ENCODE results near the gene TTLL8. TPM values are rescaled to one million over a fixed set of nuclear protein-coding genes. Genes with fewer than 3 reads are reported as not detected.
"Not testable (repeated sequence)": the region's sequence is repeated elsewhere in the genome, so short reads cannot be mapped to it uniquely, and the experiment has no call there.

Gene TTLL8
- polyA plus RNA-seq, 1 donor = not detected

DNA sequence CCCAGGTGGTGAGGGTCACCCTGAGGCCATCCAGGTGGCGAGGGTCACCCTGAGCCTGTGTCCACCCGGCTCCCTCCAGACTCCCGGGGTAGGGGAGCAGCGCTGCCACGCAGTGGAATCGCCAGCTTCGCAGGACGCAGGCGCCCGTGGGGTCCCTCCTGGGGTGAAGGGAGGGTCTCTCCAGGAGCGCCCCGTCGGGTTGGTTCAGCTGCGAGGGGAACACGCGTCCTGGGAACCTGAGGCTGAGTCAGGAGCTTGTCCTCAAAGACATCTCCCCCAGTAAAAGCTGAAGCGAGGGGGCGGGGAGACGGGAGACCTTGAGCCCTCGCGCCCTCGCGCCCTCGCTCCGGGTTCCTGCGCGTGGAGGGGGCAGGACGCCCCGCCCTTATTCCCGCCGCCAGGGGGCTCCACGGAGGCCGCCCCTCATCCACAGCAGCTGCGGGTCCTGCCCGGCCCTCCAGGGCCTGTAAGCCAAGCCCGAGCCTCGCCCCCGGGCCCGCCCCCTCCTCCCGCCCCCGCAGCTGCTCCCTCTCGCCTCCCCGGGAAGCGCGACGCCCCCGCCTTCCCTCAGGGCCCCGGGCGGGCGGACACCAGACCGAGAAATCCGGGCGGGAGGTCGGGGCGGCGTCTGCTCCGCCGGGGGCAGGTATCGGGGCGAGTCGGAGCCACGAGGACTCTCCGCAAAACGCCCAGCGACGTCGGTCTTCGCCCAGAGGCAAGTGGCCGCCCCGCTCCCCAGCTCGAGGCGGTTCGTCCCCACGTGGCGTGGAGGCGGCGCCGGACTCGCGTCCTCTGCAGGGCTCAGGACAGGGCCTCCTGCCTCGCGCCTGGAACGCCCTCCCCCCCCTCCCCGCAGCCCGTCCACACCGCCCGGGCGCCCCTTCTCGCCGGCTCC is 74.7 kb downstream of the TTLL8 start:
- DNase-seq = no peak

GRCh38 chr22:49981799-49982198 is 76.3 kb downstream of the TTLL8 start:
- not testable (repeated sequence) for DNase-seq

- DNase-seq = no peak
Observed at GRCh38 chr22:49979587-49980264, 78.4 kb downstream of the TTLL8 start.

DNA sequence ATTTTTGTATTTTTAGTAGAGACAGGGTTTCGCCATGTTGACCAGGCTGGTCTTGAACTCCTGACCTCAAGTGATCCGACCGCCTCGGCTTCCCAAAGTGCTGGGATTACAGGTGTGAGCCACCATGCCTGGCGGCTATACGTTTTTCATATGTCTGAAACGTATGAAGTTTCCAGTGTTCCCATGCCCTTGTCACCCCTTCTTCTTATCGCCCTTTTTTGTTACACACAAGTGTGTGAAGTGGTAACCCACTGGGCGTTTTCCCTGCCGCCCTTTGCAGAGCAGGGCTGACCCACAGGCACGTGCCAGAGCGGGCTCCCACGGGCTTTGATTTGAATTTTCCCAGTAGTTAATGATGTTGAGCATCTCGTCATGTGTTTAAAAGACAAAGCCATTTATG is 80.5 kb downstream of the TTLL8 start:
- DNase-seq = no peak

DNA sequence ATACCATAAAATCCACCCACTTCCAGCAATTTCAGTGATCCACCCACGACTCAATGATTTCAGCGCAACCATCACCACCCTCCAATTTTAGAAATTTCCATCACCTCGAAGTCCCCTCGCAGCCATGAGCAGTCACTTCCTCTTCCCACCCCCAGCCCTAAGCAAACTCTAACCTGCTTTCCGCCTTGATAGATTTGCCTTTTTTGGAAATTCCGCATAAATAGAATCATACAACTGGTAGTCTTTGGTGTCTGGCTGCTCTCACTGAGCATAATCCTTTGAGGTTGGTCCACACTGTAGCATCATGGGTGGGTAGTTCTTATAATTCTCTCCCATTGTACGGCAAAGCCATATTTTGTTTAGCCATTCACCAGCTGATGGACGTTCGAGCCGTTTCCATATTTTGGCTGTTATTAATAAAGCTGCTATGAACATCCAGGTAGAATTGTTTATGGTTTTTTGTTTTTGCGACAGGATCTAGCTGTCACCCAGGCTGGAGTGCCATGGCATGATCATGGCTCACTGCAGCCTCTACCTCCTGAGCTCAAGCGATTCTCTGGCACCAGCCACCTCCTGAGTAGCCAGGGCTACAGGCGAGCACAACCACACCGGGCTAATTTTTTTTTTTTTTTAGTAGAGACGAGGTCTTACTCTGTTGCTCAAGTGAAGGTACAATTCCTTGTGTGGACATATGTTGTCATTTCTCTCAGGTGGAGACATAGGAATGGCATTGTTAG is 81.5 kb downstream of the TTLL8 start:
- DNase-seq = no peak

DNA sequence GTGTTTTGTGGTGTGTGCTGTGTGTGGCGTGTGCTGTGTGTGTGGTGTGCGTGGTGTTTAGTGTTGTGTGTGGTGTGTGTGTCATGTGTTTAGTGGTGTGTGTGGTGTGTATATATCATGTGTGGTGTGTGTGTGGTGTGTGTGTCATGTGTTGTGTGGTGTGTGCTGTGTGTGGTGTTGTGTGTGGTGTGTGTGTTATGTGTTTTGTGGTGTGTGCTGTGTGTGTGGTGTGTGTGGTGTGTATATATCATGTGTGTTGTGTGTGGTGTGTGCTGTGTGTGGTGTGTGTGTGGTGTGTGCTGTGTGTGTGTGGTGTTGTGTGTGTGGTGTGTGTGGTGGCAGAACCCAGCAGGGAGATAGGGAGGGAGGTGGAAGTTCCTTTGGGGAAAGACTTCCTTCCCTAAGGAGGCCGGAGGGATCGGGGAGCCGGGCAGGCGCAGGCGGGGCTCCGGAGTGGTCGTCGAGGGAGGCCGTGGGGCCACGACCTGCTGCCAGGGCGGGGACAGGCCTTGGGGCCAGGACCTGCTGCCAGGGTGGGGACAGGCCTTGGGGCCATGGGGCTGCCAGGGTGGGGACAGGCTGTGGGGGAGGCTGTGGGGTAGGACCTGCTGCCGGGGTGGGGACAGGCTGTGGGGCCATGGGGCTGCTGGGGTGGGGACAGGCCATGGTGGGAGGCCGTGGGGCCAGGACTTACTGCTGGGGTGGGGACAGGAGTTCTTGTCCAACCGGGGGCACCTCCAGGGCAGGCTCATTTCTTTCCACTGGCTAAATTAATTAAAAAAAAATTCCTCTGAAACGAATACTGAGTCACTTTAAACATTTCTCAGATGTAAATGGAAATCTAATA is 82.3 kb downstream of the TTLL8 start:
- no peak for DNase-seq

DNA sequence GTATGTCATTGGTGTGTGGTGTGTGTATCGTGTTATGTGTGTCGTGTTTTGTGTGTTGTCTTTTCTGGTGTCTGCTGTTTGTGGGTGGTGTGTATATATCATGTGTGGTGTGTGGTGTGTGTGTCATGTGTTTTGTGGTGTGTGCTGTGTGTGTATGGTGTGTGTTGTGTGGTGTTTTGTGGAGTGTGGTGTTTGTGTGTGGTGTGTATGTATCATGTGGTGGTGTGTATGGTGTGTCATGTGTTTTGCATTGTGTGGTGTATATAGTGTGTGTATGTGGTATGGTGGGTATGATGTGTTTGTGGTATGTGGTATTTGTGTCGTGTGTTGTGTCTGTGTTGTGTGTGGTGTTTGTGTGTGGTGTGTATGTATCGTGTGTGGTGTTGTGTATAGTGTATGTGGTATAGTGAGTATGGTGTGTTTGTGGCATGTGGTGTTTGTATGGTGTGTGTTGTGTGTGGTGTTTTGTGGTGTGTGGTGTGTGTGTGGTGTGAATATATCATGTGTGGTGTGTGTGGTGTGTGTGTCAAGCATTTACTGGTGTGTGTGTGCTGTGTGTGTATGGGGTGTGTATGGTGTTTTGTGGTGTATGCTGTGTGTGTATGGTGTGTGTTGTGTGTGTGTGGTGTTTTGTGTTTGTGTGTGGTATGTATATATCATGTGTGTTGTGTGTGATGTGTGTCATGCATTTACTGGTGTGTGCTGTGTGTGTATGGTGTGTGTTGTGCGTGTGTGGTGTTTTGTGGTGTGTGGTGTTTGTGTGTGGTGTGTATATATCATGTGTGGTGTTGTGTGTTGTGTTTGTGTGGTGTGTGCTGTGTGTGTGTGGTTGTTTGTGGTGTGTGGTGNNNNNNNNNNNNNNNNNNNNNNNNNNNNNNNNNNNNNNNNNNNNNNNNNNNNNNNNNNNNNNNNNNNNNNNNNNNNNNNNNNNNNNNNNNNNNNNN is 84.8 kb downstream of the TTLL8 start:
- no peak for DNase-seq

GRCh38 chr22:49972163-49973017 is 85.7 kb downstream of the TTLL8 start:
- no peak for DNase-seq

DNA sequence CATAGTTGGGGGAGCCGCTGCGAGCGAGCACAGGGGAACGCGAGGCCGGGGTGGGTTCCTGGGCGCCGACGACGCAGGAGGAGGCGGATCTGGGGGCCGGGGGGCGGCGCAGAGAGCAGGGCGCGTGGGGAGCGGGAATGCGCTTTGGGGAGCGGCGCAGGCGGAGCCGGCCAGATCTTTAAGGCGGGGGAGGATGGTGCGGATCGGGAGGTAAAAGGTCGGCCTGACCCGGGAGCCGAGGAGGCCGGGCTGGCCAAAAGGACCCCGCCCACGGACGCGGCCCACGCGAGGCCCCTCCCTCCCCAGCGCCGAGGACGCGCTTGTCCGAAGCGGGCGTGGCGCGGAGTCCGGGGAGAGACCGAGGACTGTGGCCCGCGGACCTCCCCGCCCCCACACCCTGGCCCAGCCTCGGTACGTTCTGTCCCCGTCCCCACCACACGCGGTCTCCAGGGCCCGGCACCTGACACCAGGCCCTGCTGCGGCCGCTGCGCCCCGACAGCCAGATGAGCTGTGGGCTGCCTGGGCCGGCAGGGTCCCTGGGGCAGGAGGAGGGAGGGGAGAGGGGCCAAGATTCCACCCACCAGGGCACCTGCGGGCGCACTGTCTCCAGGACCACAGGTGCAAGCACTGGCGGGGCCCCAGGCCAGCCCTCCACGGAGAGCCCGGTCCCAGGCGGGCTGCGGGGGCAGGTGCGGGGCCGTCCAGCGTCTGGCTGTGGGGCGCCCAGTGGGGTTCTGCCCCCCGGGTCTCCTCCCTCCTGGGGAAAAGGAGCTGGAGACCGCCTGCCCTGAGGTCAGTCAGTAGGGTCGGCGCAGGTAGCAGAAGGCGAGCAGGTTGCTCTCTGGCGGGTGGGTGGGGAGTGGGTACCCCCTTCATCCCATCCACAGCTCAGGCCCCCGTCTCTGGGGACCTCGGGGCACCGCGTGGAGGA is 86.6 kb downstream of the TTLL8 start:
- DNase-seq = no peak

GRCh38 chr22:49970528-49971231 is 87.4 kb downstream of the TTLL8 start:
- peak; percentile 89 for DNase-seq

GRCh38 chr22:49969751-49970527 is 88.2 kb downstream of the TTLL8 start:
- no peak for DNase-seq

DNA sequence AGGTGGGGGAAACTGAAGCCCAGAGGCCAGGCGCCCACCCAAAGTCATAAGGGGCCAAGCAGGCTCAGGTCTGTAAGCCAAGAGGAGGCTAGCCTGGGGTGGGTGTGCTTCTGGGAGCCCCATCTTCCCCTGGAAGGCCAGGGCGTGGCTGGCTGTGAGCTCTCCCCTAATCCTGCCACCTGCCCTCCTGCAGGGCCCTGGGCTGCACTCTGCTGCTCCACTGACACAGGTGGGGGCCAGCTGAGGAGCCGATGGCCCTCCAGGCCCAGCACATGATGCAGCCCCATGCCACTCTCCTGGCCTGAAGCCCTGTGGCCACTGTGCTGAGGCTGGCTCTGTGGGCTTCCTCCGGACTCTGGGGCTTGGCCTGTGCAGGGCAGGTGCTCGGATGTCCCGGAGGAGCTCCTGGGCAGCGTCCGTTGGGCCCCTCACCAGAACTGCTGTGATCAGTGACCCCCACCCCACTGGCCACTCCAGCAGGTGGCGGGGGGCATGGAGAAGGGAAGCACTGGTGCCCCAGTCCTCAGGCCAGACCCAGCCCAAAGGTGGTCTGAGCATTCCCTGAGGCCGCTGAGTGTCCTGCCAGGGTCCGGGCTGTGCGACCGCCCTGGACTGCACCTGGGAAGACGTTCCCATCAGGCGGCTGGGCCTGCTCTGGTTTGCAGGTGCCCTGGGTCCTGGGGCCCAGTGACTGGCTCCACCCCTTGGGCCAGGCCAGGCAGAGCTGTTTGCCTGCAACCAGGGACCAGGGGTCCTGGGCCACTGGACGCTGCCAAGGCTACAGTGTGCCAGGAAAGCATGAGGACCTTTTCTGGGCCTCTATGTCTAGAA is 89.1 kb downstream of the TTLL8 start:
- DNase-seq = no peak
